NCI-H526 treated with DMSO at 0.1 percent for 48 hours (cell line): ENCODE data around the gene ISM2.

Experiments
- DNase-seq: peaks from one replicate; lab custom pipeline; 2025; lab: John Stamatoyannopoulos, UW

ISM2 gene

DNA sequence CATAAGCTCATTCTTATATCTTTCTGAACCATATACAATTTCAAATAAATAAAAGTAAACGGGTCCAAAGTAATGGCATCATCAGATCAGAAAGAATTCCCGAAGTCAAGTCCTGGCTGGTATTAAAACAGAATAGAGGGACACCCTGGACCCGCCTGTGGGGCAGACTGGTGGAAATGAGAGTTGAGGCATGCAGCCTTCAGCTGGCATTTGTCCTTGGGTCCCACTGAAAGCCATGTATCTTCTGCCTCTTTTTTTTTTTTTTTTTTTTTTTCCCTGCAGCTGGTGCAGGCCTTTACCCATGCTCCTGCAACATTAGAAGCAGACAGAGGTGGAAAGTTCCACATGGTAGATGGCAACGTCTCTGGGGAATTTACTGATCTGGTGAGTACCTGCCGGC is 30.8 kb downstream of the ISM2 start:
- DNase-seq, result no peak

DNA sequence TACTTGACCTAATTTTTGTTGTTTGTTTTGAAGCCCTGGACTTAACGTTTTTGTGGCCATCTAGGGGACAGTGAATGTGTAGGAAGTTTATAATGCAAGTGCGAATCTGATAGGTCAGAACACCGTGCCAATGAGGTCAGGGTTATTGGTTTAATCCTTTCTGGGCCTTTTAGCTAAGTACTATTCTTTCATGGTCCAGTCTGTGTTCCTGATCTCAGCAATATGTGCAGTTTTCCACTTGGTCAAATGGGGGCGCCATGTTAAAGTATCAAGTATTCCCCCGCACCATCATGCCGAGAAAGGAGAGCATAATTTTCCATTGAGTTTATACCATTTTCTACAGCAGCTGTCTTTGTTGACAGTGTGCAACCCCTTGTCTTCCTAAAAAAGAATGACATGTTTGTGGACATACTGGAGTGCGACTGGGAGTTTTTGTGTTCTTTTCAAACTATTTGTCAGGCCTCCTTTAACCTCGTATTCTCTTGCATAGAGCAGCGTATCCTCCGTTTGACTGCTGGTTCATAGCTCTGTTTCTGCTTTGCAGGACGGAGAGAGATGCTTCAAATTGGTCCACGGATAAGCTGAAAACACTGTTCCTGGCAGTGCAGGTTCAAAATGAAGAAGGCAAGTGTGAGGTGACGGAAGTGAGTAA is 39.4 kb downstream of the ISM2 start:
- DNase-seq, result peak; percentile 55

DNA sequence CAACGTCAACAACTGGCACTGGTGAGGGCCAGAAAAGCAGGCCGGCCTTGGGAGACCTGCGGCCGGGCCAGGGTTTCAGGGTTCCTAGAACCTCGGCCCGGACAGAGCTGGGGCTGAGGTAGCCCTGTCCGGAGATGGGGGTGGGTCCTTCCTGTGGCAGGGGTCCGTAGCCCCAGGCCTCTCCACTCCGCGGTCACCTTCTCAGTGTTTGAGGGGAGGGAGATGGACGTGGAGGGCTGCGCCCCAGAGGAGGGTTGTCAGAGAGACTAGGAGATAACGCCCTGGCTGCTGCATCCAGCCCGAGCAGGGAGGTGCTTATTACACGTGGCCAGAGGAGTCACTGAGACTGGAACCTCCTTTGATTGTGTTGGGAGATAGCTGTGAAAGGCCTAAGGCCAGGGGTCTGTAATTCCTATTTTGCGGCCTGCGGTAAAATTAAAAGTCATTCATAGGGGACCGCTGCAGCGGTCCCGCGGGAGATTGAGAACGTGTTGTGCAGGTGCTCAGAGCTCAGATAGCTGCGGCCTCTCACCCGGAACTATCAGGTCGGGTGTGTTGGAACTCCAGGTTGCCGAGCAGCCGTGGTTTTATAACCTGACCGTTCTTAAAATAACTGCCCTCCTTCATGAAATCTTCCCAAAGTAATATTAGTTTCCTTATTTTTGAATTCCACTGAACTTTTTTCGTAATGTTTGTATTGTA is 40.2 kb downstream of the ISM2 start:
- DNase-seq, result peak; percentile 26

DNA sequence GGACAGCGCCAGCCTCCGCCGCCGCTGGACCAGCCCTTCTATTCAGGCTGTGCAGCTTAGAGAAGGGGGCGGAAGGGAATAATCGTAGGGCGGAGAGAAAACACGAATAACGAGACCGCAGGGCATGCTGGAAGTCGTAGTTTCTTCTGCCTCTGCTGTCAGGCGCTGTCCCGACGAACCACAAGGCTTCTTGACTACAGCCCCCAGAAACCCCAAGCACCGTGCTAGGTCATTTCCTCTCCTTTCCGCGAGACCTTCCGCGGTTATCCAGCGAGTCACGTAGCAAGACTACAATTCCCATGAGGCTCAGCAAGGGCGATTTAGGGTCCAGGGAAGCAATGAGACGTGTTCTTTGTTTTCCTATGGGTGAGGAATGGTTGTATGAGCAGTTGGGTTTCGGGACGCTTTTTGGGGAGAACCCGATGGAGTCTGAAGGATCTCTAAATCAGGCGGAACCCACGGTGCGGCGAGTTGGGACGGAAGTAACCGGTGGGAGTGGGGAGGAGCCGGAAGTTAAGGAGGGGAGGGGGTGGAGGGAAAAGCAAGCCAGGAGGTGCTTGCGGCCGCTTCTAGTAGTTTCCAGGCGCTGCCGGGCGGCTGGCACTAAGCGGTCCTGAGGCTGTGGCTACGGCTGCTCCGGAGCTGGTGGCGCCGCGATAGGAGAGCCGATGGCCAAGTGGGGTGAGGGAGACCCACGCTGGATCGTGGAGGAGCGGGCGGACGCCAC is 40.9 kb downstream of the ISM2 start, which contains the start of the genes AHSA1 and VIPAS39:
Gene AHSA1, plus strand, starts transcription at position 572 of the 727 bp plus-strand sequence. Its CDS starts 97 bp downstream, at position 669.
Gene VIPAS39, minus strand, starts transcription at position 80 of the 727 bp plus-strand sequence. CDS start 3,499 bp downstream, outside the sequence.
- peak; percentile 98 for DNase-seq

DNA sequence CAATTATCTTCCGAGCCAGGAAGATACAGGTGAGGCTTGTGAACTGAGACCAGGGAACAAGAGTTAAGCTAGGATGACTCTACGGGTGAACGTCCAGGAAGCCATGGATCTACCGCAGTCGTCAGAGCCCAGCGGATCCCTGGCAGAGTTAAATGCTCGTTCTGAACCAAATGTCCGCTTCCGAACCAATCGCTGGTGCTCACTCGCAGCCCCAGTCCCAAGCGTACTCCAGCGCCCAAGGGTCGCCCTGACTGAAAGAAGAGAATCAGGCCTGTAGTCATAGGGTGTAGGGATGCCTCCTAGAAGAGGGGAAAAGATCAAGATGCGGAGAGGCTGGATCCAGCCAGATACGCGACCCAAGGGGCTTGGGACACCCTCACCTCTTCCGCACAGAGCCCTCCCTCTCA is 41.5 kb downstream of the ISM2 start:
- peak; percentile 46 for DNase-seq

DNA sequence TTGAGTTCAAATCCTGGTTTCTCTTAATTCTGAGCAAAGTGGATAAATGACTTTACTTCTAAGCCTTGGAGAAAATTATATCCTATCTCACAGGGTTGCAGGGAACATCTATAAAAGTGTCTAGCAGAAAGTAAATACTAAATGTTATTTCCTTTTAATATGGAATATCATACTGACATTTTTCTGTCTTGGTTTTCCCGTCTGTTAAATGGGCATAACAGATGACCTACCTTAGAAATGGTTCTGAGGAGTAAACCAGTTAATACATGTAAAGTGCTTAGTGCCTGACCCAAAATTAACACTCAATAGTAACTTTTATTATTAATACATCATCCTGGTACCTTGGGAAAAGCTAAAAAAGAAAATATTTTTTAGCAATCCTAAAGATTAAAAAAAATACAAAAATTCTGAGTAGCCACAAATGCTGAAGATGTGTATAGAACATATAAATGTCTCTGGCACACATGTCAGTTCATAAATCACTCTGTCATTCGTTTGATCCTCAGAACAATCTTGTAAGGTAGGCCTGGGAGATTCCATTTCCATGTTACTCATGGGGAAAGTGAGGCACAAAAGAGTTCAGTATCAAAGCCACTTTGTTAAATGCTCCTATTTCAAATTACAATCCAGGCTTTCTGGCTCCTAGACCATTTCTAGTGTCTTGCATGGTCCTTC is 42.5 kb downstream of the ISM2 start:
- DNase-seq, result no peak

DNA sequence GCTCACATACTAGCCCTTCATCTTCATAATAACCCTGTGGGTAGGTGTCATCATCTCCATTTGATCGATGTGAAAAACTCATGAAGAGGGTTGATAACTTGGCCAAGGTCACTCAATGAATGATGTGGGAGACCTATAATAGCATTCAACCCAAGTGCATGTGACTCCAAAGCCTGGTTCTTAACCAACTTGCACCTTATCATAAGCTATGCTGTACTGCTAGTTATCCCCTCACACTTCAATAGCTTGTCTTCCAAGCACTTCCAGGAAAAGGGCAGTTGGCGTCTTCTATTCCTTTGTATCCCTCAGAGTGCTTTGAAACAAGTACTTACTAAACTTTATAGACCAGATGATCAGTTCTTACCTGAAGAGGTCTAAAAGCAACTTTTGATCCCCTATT is 56.4 kb downstream of the ISM2 start:
- DNase-seq, result no peak

DNA sequence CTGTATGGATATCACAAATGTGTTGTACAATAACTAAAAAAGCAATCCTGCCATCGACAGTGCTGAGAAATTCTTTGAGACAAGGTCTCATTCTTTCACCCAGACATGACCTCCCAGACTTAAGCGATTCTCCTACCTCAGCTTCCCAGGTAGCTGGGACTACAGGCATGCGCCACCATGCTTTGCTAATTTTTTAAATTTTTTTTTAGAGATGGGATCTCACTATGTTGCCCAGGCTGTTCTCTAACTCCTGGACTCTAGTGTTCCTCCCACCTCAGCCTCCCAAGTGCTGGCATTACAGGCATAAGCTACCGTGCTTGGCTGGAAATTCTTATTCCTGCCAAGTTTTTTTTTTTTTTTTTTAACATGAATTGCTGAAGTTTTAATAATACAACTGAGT is 58.8 kb downstream of the ISM2 start:
- DNase-seq, result no peak

DNA sequence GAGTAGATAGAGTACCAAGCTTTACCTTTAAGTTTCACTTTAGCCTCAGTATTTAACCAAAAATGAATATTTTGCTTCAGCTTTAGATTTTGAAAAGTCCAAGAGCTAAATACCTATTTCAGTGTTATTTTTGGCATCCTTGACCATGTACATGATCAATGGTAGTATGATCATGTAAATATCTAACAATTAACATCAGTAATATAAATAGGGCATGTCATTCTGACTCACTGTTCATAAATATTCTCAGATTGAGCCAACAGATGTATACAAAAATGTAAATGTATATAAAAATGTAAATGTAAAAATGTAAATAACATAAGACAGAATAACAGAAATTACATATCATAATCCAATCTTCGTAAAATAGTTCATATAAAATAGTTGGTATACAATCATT is 60.0 kb downstream of the ISM2 start:
- DNase-seq, result no peak

DNA sequence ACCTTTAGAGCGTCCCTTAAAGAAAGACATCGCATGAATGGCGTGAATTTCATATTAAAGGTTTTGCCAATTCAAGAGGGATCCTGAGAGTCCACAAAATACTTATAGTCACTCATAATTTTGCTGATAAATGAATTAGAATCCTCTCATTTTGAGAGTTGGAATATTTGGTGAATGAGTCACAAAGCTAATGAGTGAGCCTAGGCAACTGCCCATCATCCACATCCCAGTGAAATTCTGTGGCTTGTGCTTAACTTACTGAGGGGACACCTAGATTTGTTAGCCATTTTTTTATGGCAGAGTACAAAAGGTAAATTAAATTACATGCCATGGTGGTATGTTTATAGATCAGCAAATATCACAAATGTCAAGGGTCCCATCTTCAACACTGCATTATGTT is 62.6 kb downstream of the ISM2 start:
- DNase-seq, result no peak

DNA sequence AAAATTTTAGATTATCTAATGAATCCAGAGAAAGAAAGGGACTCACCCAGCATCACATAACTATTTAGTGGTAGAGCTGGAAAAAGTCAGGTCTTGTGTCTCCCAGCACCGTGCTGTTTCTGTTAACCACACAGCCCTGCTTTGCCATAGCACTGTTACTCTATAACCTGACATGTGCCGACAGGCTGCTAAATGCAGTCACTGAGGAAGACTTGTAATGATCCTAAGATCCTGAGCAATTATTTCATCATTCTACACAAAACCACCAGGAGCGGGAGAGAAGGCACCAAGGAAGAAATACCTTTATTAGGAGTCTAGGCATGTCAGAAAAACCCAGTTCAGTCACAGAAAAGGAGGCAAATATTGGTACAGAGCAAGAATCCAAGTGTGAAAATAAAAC is 72.2 kb downstream of the ISM2 start:
- no peak for DNase-seq

DNA sequence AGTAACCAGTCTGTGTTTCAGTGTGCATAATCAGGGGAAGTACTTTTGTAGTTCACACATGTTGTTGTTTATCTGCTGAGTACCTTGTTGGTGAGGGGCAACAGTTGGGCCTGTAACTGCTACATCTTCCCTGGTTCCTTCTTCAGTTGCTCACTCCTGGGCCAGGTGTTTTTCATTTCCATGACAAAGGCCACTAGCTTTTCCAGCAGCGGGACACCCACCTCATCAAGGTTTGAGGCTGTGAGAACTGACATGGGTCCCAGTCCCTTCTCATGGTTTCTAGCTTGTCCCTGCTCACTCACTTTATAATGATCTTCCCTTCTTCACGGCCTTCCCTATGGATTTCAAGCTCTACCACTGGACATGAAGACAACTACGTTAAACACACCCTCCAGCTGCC is 73.8 kb downstream of the ISM2 start:
- no peak for DNase-seq
